ENCODE measurements around the gene QKI.

The QKI gene

DNA sequence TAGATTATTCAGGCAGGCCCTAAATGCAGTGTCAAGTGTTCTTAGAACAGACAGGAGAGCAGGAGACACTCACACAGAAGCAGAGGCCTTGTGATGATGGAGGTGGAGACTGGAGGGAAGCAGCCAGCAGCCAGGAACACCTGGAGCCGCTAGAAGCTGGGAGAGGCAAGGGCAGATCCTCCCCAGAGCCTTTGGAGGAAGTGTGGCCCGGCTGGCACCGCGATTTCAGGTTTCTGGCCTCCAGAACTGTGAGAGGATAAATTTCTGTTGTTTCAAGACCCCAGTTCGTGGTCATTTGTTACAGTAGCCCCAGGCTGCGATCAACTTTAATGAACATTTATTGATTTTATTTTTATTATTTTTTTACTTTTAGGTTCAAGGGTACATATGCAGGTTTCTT, 203.0 kb downstream of the QKI start:
- POLR2A ChIA-PET, result no interaction called here
- Histone ChIP-seq H3K36me3 (ENCODE audit: control insufficient read depth in 2 of 2, insufficient read depth in 1 of 2, low read length in 2 of 2) (no peaks in the 10 kb centered on the region), H3K4me3 (ENCODE audit: low read depth, low read length) (no peak overlapping the region), H3K27ac (ENCODE audit: extremely low read depth, low read depth, low read length) (no peak overlapping the region), H3K4me1 (ENCODE audit: control insufficient read depth, insufficient read depth, low read length) (no peaks in the 10 kb centered on the region), H3K9me3 (ENCODE audit: control insufficient read depth, insufficient read depth, low read depth, low read length) (no peaks in the 10 kb centered on the region)
- CTCF ChIA-PET, result no interaction called here
- TF ChIP-seq, protein P1, sequence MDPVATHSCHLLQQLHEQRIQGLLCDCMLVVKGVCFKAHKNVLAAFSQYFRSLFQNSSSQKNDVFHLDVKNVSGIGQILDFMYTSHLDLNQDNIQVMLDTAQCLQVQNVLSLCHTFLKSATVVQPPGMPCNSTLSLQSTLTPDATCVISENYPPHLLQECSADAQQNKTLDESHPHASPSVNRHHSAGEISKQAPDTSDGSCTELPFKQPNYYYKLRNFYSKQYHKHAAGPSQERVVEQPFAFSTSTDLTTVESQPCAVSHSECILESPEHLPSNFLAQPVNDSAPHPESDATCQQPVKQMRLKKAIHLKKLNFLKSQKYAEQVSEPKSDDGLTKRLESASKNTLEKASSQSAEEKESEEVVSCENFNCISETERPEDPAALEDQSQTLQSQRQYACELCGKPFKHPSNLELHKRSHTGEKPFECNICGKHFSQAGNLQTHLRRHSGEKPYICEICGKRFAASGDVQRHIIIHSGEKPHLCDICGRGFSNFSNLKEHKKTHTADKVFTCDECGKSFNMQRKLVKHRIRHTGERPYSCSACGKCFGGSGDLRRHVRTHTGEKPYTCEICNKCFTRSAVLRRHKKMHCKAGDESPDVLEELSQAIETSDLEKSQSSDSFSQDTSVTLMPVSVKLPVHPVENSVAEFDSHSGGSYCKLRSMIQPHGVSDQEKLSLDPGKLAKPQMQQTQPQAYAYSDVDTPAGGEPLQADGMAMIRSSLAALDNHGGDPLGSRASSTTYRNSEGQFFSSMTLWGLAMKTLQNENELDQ (tag by site-specific recombination; IDR thresholded peaks at IDR 0.05; ENCODE audit: low read depth), result no peak
- TF ChIP-seq YY2 (tag by site-specific recombination; IDR thresholded peaks at IDR 0.05) (no peak), ZNF157 (tag by site-specific recombination; IDR thresholded peaks at IDR 0.05) (no peak)

DNA sequence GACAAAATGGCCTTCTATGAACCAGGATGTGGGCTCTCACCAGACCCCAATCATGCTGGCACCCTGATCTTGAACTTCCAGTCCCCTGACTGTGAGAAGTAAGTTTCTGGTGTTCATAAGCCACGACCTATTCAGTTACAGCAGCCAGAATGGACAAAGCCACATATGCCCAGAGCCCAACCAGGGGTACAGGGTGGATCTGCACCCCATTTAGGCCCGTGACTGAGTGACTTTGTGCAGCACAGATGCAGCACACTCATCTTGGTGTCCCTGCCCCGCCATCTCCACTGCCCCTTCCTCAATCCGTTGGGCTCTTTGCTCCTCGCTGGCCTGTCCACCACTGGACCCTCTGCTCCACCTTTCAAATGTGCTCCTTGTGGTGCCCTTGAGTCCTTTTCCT, 205.6 kb downstream of the QKI start:
- H3K4me3 ChIP-seq (ENCODE audit: low read depth, low read length), result no peak overlapping the region
- H3K27ac ChIP-seq (ENCODE audit: extremely low read depth, low read depth, low read length), result no peak overlapping the region
- ChIA-PET CTCF (no interaction called here), POLR2A (no interaction called here)
- H3K9me3 ChIP-seq (ENCODE audit: control insufficient read depth, insufficient read depth, low read depth, low read length), result no peaks in the 10 kb centered on the region
- H3K4me1 ChIP-seq (ENCODE audit: control insufficient read depth, insufficient read depth, low read length), result no peaks in the 10 kb centered on the region
- H3K36me3 ChIP-seq (ENCODE audit: control insufficient read depth in 2 of 2, insufficient read depth in 1 of 2, low read length in 2 of 2), result no peaks in the 10 kb centered on the region
- TF ChIP-seq IKZF3 (tag by site-specific recombination; IDR thresholded peaks at IDR 0.05) (no peak), ZNF768 (tag by site-specific recombination; IDR thresholded peaks at IDR 0.05) (no peak), ZNF19 (tag by site-specific recombination; IDR thresholded peaks at IDR 0.05; ENCODE audit: low read depth) (no peak), ZNF544 (tag by site-specific recombination; IDR thresholded peaks at IDR 0.05) (no peak), ZNF510 (tag by site-specific recombination; IDR thresholded peaks at IDR 0.05; ENCODE audit: insufficient replicate concordance) (no peak), MZF1 (tag by site-specific recombination; IDR thresholded peaks at IDR 0.05; ENCODE audit: borderline replicate concordance) (no peak), WT1 (tag by site-specific recombination; IDR thresholded peaks at IDR 0.05) (no peak), ZNF140 (tag by site-specific recombination; IDR thresholded peaks at IDR 0.05) (no peak), ZNF660 (tag by site-specific recombination; IDR thresholded peaks at IDR 0.05) (no peak)
- TF ChIP-seq, protein P2, sequence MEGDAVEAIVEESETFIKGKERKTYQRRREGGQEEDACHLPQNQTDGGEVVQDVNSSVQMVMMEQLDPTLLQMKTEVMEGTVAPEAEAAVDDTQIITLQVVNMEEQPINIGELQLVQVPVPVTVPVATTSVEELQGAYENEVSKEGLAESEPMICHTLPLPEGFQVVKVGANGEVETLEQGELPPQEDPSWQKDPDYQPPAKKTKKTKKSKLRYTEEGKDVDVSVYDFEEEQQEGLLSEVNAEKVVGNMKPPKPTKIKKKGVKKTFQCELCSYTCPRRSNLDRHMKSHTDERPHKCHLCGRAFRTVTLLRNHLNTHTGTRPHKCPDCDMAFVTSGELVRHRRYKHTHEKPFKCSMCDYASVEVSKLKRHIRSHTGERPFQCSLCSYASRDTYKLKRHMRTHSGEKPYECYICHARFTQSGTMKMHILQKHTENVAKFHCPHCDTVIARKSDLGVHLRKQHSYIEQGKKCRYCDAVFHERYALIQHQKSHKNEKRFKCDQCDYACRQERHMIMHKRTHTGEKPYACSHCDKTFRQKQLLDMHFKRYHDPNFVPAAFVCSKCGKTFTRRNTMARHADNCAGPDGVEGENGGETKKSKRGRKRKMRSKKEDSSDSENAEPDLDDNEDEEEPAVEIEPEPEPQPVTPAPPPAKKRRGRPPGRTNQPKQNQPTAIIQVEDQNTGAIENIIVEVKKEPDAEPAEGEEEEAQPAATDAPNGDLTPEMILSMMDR (tag by site-specific recombination; IDR thresholded peaks at IDR 0.05), result no peak
- TF ChIP-seq, protein P3, sequence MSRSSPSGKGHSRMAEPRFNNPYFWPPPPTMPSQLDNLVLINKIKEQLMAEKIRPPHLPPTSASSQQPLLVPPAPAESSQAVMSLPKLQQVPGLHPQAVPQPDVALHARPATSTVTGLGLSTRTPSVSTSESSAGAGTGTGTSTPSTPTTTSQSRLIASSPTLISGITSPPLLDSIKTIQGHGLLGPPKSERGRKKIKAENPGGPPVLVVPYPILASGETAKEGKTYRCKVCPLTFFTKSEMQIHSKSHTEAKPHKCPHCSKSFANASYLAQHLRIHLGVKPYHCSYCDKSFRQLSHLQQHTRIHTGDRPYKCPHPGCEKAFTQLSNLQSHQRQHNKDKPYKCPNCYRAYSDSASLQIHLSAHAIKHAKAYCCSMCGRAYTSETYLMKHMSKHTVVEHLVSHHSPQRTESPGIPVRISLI (tag by site-specific recombination; IDR thresholded peaks at IDR 0.05), result no peak
- TF ChIP-seq, protein P4, sequence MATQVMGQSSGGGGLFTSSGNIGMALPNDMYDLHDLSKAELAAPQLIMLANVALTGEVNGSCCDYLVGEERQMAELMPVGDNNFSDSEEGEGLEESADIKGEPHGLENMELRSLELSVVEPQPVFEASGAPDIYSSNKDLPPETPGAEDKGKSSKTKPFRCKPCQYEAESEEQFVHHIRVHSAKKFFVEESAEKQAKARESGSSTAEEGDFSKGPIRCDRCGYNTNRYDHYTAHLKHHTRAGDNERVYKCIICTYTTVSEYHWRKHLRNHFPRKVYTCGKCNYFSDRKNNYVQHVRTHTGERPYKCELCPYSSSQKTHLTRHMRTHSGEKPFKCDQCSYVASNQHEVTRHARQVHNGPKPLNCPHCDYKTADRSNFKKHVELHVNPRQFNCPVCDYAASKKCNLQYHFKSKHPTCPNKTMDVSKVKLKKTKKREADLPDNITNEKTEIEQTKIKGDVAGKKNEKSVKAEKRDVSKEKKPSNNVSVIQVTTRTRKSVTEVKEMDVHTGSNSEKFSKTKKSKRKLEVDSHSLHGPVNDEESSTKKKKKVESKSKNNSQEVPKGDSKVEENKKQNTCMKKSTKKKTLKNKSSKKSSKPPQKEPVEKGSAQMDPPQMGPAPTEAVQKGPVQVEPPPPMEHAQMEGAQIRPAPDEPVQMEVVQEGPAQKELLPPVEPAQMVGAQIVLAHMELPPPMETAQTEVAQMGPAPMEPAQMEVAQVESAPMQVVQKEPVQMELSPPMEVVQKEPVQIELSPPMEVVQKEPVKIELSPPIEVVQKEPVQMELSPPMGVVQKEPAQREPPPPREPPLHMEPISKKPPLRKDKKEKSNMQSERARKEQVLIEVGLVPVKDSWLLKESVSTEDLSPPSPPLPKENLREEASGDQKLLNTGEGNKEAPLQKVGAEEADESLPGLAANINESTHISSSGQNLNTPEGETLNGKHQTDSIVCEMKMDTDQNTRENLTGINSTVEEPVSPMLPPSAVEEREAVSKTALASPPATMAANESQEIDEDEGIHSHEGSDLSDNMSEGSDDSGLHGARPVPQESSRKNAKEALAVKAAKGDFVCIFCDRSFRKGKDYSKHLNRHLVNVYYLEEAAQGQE (tag by site-specific recombination; IDR thresholded peaks at IDR 0.05), result no peak

All from HEK293 (cell line).